GM12878 (cell line): ENCODE data around the gene GALNT6. TPM values are rescaled to one million over a fixed set of nuclear protein-coding genes. Genes with fewer than 3 reads are reported as not detected.
A peak's percentile ranks its signal among the peaks of the same experiment; 100 is the strongest.

Experiments used
- ATAC-seq: fragments of 200-7000 bp; cut with Tn5 transposase; 3 replicates; pipeline ENCODE4 v1.9.1; 2020; ENCODE audit warnings: mild to moderate bottlenecking, moderate library complexity
- BruUV-seq: library from RNA; stranded (reverse); fragments of 400-500 nt; replicated peaks from 2 replicates; lab custom pipeline; 2021; lab: Mats Ljungman, UMichigan
- CTCF ChIA-PET: fragments of 300-600 bp; sonication (Branson Sonifier 250); formaldehyde crosslinking; extraction: SDS; loops from one replicate; lab custom pipeline; 2021; ENCODE audit warnings: inconsistent platforms; lab: Yijun Ruan, JAX
- POLR2A ChIA-PET: fragments of 350-600 bp; formaldehyde crosslinking; extraction: SDS; loops from one replicate; lab custom pipeline; 2021; ENCODE audit warnings: inconsistent platforms; lab: Charles Lee
- RAD21 ChIA-PET: fragments of 300-600 bp; sonication (Branson Sonifier 250); formaldehyde crosslinking; loops from one replicate; lab custom pipeline; 2023; ENCODE audit warnings: antibody characterized with exemption; ENCODE audit not compliant: unreplicated experiment; lab: Charles Lee
- SMC1A ChIA-PET: fragments of 300-600 bp; sonication (Branson Sonifier 250); formaldehyde crosslinking; loops from one replicate; lab custom pipeline; 2023; ENCODE audit not compliant: unreplicated experiment, uncharacterized antibody; lab: Charles Lee
- DNase-seq: peaks from one replicate; pipeline ENCODE4 v3.0.0-alpha.2; 2011; ENCODE audit warnings: low read depth, low spot score
- FAIRE-seq: peaks from 3 replicates; lab custom pipeline; 2011; peaks lifted over from hg19 to GRCh38; lab: Jason Lieb, UNC
- H2AFZ ChIP-seq: 2 replicates; pipeline ENCODE4 v1.6.0; 2011; ENCODE audit warnings: low read depth, low read length, control low read depth; ENCODE audit not compliant: control insufficient read depth
- H3K27ac ChIP-seq: 2 replicates; pipeline ENCODE4 v1.5.1; 2011; ENCODE audit warnings: control low read depth; ENCODE audit not compliant: control insufficient read depth, insufficient read depth
- H3K27me3 ChIP-seq, 2 experiments: replicated peaks in 1 of 2; 2 replicates each; pipeline versions ENCODE4 v1.6.0 to v1.6.1; 2011; ENCODE audit warnings: low read length in 1 of 2; ENCODE audit not compliant: control insufficient read depth in 2 of 2, insufficient read depth in 2 of 2
- H3K36me3 ChIP-seq, 2 experiments: 2 replicates each; pipeline ENCODE4 v1.5.1; 2011; ENCODE audit warnings: low read length in 1 of 2; ENCODE audit not compliant: control insufficient read depth in 2 of 2, insufficient read depth in 2 of 2
- H3K4me1 ChIP-seq: 2 replicates; pipeline ENCODE4 v1.6.1; 2011; ENCODE audit warnings: mild to moderate bottlenecking, low read length, moderate library complexity, mixed read lengths; ENCODE audit not compliant: control insufficient read depth, insufficient read depth
- H3K4me2 ChIP-seq: 2 replicates; pipeline ENCODE4 v1.6.0; 2011; ENCODE audit warnings: control low read depth; ENCODE audit not compliant: control insufficient read depth, insufficient read depth
- H3K4me3 ChIP-seq: fragments of 200-600 bp; sonication (generic); 2 replicates; pipeline ENCODE4 v1.5.1; 2016
- H3K79me2 ChIP-seq: 2 replicates; pipeline ENCODE4 v1.6.0; 2011; ENCODE audit warnings: low read length; ENCODE audit not compliant: control insufficient read depth, insufficient read depth
- H3K9ac ChIP-seq: 2 replicates; pipeline ENCODE4 v1.8.0; 2011; ENCODE audit warnings: low read length, control low read depth, mixed read lengths; ENCODE audit not compliant: control insufficient read depth, insufficient read depth
- H3K9me3 ChIP-seq: replicated peaks from 3 replicates; pipeline ENCODE4 v1.5.1; 2011; ENCODE audit warnings: mild to moderate bottlenecking, low read length; ENCODE audit not compliant: control insufficient read depth, insufficient read depth
- H4K20me1 ChIP-seq: 2 replicates; pipeline ENCODE4 v1.6.0; 2011; ENCODE audit not compliant: control insufficient read depth, insufficient read depth
- BHLHE40 ChIP-seq, 2 experiments: fragments of 450-650 bp in 1 of 2; IDR thresholded peaks; 2 replicates each; pipeline ENCODE4 v1.6.1; 2011 to 2017; ENCODE audit warnings: low read depth in 2 of 2, borderline replicate concordance in 1 of 2, improper control_type of control experiment in 1 of 2, low read length in 1 of 2, mild to moderate bottlenecking in 1 of 2
- CREM ChIP-seq: IDR thresholded peaks from 2 replicates; pipeline ENCODE4 v1.6.1; 2014; ENCODE audit warnings: antibody characterized with exemption, low read depth
- E4F1 ChIP-seq: fragments of 450-650 bp; IDR thresholded peaks from 2 replicates; pipeline ENCODE4 v1.6.1; 2018; ENCODE audit warnings: borderline replicate concordance, mild to moderate bottlenecking; ENCODE audit not compliant: partially characterized antibody
- MEF2B ChIP-seq: fragments of 450-650 bp; IDR thresholded peaks from 2 replicates; pipeline ENCODE4 v1.6.1; 2018; ENCODE audit warnings: mild to moderate bottlenecking, moderate library complexity; ENCODE audit not compliant: partially characterized antibody, poor library complexity, severe bottlenecking
- NFYA ChIP-seq: IDR thresholded peaks from 2 replicates; pipeline ENCODE4 v1.6.1; 2011; ENCODE audit warnings: low read depth, mild to moderate bottlenecking, low read length, improper control_type of control experiment, borderline replicate concordance
- NR2C1 ChIP-seq: fragments of 450-650 bp; IDR thresholded peaks from 2 replicates; pipeline ENCODE4 v1.6.1; 2017; ENCODE audit warnings: antibody characterized with exemption, mild to moderate bottlenecking, moderate library complexity
- RAD21 ChIP-seq: IDR thresholded peaks from 2 replicates; pipeline ENCODE4 v1.6.1; 2011; ENCODE audit warnings: mild to moderate bottlenecking, low read depth, low read length, moderate library complexity; ENCODE audit not compliant: insufficient read depth
- WGBS: methylation state at CpG from one replicate; pipeline ENCODE4 v1.1.6; 2016; ENCODE audit warnings: low lambda C conversion rate; ENCODE audit not compliant: insufficient replicate concordance, insufficient coverage; ENCODE audit errors: missing lambda C conversion rate; 5-methylcytosine and 5-hydroxymethylcytosine counted together
- in situ Hi-C: fragments of 300-500 bp; cut with MboI; formaldehyde crosslinking; loops from 9 replicates; pipeline ENCODE4 v1.14.3; 2018; ENCODE audit warnings: mixed read lengths
- intact Hi-C: fragments of 100-400 bp; cut with micrococcal nuclease; formaldehyde crosslinking; loops from one replicate; pipeline ENCODE4 v1.14.2; 2022; ENCODE audit not compliant: unreplicated experiment
- polyA plus RNA-seq, 11 experiments: library from polyadenylated mRNA; depleted of rRNA in 4 of 11; unstranded in 6 of 11; stranded (reverse) in 5 of 11; fragments of >200 nt; fragmentation: Nextera tagmentation in 4 of 11; fragmentation: Illumina TruSeq in 1 of 11; extraction: Ambion mirVana in 4 of 11; extraction: Trizol in 1 of 11; gene quantifications; 1 replicate in 1 of 11; 2 replicates in 10 of 11; pipeline versions ENCODE4 v1.2.1 to v1.2.3, GENCODE V29; 2011 to 2016; ENCODE audit warnings: inconsistent platforms in 2 of 11, missing spikeins in 2 of 11, low read depth in 1 of 11
- total RNA-seq, 4 experiments: library from RNA; depleted of rRNA in 3 of 4; stranded (reverse); fragments of >200 nt in 3 of 4; fragmentation: Illumina TruSeq in 1 of 4; extraction: Trizol in 1 of 4; gene quantifications; 2 replicates each; pipeline versions ENCODE4 v1.2.1 to v1.2.3, GENCODE V29; 2013 to 2021

Gene GALNT6
- total and polyA plus RNA-seq, 10 of the 15 experiments (the other 5 are each of a cell fraction or from before 2014, with no cell fraction given), result 6.6 to 40.4 (median 23.7) TPM

GRCh38 chr12:51321882-51322281 is 69.3 kb downstream of the GALNT6 start:
- H3K4me3 ChIP-seq, result peak overlapping the region; percentile 55
- POLR2A ChIA-PET, result interaction anchor here (0.9 to 1.0 kb wide), 2 partner anchors 19 to 268 kb away, joined by 3 to 4 read pairs; no protein-coding TSS in a partner anchor

More at GRCh38 chr12:51321882-51322281, 69.3 kb downstream of the GALNT6 start:
- no peak for DNase-seq
- Histone ChIP-seq H3K4me2 (peak overlapping the region; percentile 62), H3K36me3 (no peaks in the 10 kb centered on the region), H3K4me1 (peaks cover 52% of the 10 kb centered on the region), H4K20me1 (no peaks in the 10 kb centered on the region), H3K9me3 (no peaks in the 10 kb centered on the region), H3K27ac (peak overlapping the region; percentile 68; the same call in 1 of the 2 replicates), H3K9ac (no peak overlapping the region), H3K79me2 (peaks cover 31% of the 10 kb centered on the region), H3K27me3 (no peaks in the 10 kb centered on the region), H2AFZ (no peak overlapping the region)
- RAD21 ChIA-PET, result interaction anchor here (1.0 to 3.8 kb wide), 3 partner anchors 16 to 557 kb away, joined by 3 to 14 read pairs (median 3); no protein-coding TSS in a partner anchor
- 67% methylated on average over 3 of the region's 3 CpGs for WGBS
- no peak for FAIRE-seq
- SMC1A ChIA-PET, result interaction anchor here (0.9 to 7.3 kb wide), 8 partner anchors 10 to 59 kb away, joined by 3 to 58 read pairs (median 6); partner anchors contain the start of gene SMAGP
- TF ChIP-seq MEF2B, result no peak
- no peak for TF ChIP-seq CREM
- TF ChIP-seq E4F1, result no peak
- TF ChIP-seq RAD21, result no peak
- no peak for TF ChIP-seq NFYA
- TF ChIP-seq NR2C1, result no peak
- no peak for TF ChIP-seq BHLHE40 (IDR thresholded peaks at IDR 0.05; ENCODE audit: borderline replicate concordance in 1 of 2, low read depth in 2 of 2, low read length in 1 of 2)
- ATAC-seq, result no peak
- no TSS peak for BruUV-seq
- intact Hi-C loops (loop anchor here (10.0 kb wide), 1 partner anchor 557 kb away; the partner anchor contains the start of gene ATF1), in situ Hi-C loops (no loop called here)
- CTCF ChIA-PET, result interaction anchor here (0.8 to 4.1 kb wide), 4 partner anchors 19 to 568 kb away, joined by 3 to 54 read pairs (median 5); no protein-coding TSS in a partner anchor
